Astrocyte (in vitro differentiated cells and primary cell): ENCODE measurements around the gene PTX4. TPM values are rescaled to one million over a fixed set of nuclear protein-coding genes. Genes with fewer than 3 reads are reported as not detected.

Source experiments
- DNase-seq: peaks from one replicate; pipeline ENCODE4 v3.0.0-alpha.2; 2010; ENCODE audit warnings: low read depth
- FAIRE-seq: peaks from 2 replicates; lab custom pipeline; 2011; peaks lifted over from hg19 to GRCh38; lab: Jason Lieb, UNC
- H2AFZ ChIP-seq: 2 replicates; pipeline ENCODE4 v1.6.0; 2012; ENCODE audit warnings: low read depth, low read length, inconsistent platforms
- H3K27ac ChIP-seq: 2 replicates; pipeline ENCODE4 v1.5.1; 2011; ENCODE audit warnings: low read depth, low read length, inconsistent platforms
- H3K27me3 ChIP-seq: 2 replicates; pipeline ENCODE4 v1.6.0; 2011; ENCODE audit warnings: low read length, inconsistent platforms; ENCODE audit not compliant: insufficient read depth
- H3K36me3 ChIP-seq: 2 replicates; pipeline ENCODE4 v1.5.1; 2011; ENCODE audit warnings: low read length, inconsistent platforms; ENCODE audit not compliant: insufficient read depth
- H3K4me1 ChIP-seq: 2 replicates; pipeline ENCODE4 v1.5.1; 2011; ENCODE audit warnings: low read length, inconsistent platforms; ENCODE audit not compliant: insufficient read depth
- H3K4me2 ChIP-seq: 2 replicates; pipeline ENCODE4 v1.6.0; 2012; ENCODE audit warnings: low read length, inconsistent platforms
- H3K4me3 ChIP-seq: 2 replicates; pipeline ENCODE4 v1.5.1; 2011; ENCODE audit warnings: low read depth, mild to moderate bottlenecking, low read length, inconsistent platforms; ENCODE audit not compliant: insufficient read depth
- H3K79me2 ChIP-seq: 2 replicates; pipeline ENCODE4 v1.6.0; 2012; ENCODE audit warnings: mild to moderate bottlenecking, low read length, inconsistent platforms; ENCODE audit not compliant: insufficient read depth
- H3K9ac ChIP-seq: 2 replicates; pipeline ENCODE4 v1.6.0; 2012; ENCODE audit warnings: mild to moderate bottlenecking, low read length, inconsistent platforms
- H3K9me3 ChIP-seq: 2 replicates; pipeline ENCODE4 v1.5.1; 2012; ENCODE audit warnings: low read depth, mild to moderate bottlenecking, low read length, inconsistent platforms; ENCODE audit not compliant: insufficient read depth
- H4K20me1 ChIP-seq: 2 replicates; pipeline ENCODE4 v1.6.0; 2012; ENCODE audit warnings: low read length, inconsistent platforms; ENCODE audit not compliant: insufficient read depth
- H3K27ac Mint-ChIP-seq: one replicate; pipeline ENCODE4 v1.8.0; 2021; ENCODE audit warnings: mild to moderate bottlenecking, mixed read lengths; ENCODE audit not compliant: unreplicated experiment
- H3K27me3 Mint-ChIP-seq: one replicate; pipeline ENCODE4 v1.8.0; 2021; ENCODE audit warnings: low read depth, mixed read lengths; ENCODE audit not compliant: unreplicated experiment
- H3K36me3 Mint-ChIP-seq: one replicate; pipeline ENCODE4 v1.8.0; 2021; ENCODE audit warnings: low read depth, mixed read lengths; ENCODE audit not compliant: unreplicated experiment
- H3K4me1 Mint-ChIP-seq: one replicate; pipeline ENCODE4 v1.8.0; 2021; ENCODE audit warnings: low read depth, mixed read lengths; ENCODE audit not compliant: unreplicated experiment
- H3K4me3 Mint-ChIP-seq: one replicate; pipeline ENCODE4 v1.8.0; 2021; ENCODE audit warnings: mild to moderate bottlenecking, moderate library complexity, mixed read lengths; ENCODE audit not compliant: unreplicated experiment
- H3K9me3 Mint-ChIP-seq: one replicate; pipeline ENCODE4 v1.8.0; 2021; ENCODE audit warnings: mild to moderate bottlenecking, mixed read lengths; ENCODE audit not compliant: unreplicated experiment
- CTCF ChIP-seq: IDR thresholded peaks from 2 replicates; pipeline ENCODE4 v1.5.1; 2011; ENCODE audit warnings: low read depth, mild to moderate bottlenecking, inconsistent platforms, low read length, moderate library complexity; ENCODE audit not compliant: insufficient read depth
- EZH2 ChIP-seq: IDR thresholded peaks from 2 replicates; pipeline ENCODE4 v1.6.1; 2012; ENCODE audit warnings: mild to moderate bottlenecking, low read length, inconsistent platforms; ENCODE audit not compliant: insufficient read depth
- total RNA-seq: library from RNA; stranded (reverse); gene quantifications from 2 replicates; pipeline ENCODE4 v1.2.1, GENCODE V29; 2021

Gene PTX4
- total RNA-seq, 1 donor from 2014 or later = not detected

GRCh38 chr16:1453316-1453715 is 35.4 kb downstream of the PTX4 start:
- H3K27me3 ChIP-seq = no peaks in the 10 kb centered on the region
- H3K4me2 ChIP-seq = no peak overlapping the region
- no peaks in the 10 kb centered on the region for H3K4me1 Mint-ChIP-seq
- no peaks in the 10 kb centered on the region for H3K79me2 ChIP-seq
- H3K4me3 Mint-ChIP-seq = no peak overlapping the region
- no peak overlapping the region for H3K9ac ChIP-seq
- H3K36me3 Mint-ChIP-seq = peaks cover 6% of the 10 kb centered on the region
- peaks cover 7% of the 10 kb centered on the region for H4K20me1 ChIP-seq
- H3K27ac ChIP-seq = no peak overlapping the region
- H3K9me3 ChIP-seq = no peaks in the 10 kb centered on the region
- DNase-seq = no peak
- H2AFZ ChIP-seq = no peak overlapping the region
- no peak for TF ChIP-seq EZH2
- no peak for TF ChIP-seq CTCF
- no peaks in the 10 kb centered on the region for H3K4me1 ChIP-seq
- H3K27me3 Mint-ChIP-seq = no peaks in the 10 kb centered on the region
- no peaks in the 10 kb centered on the region for H3K36me3 ChIP-seq
- H3K9me3 Mint-ChIP-seq = no peaks in the 10 kb centered on the region
- H3K4me3 ChIP-seq = no peak overlapping the region
- no peak overlapping the region for H3K27ac Mint-ChIP-seq
- FAIRE-seq = no peak

GRCh38 chr16:1452530-1452929 is 36.2 kb downstream of the PTX4 start:
- Histone ChIP-seq H3K27ac (no peak overlapping the region), H3K9me3 (no peaks in the 10 kb centered on the region), H3K4me3 (no peak overlapping the region), H4K20me1 (no peaks in the 10 kb centered on the region), H3K36me3 (no peaks in the 10 kb centered on the region), H3K79me2 (no peaks in the 10 kb centered on the region), H3K9ac (no peak overlapping the region), H2AFZ (no peak overlapping the region), H3K4me1 (no peaks in the 10 kb centered on the region), H3K4me2 (no peak overlapping the region), H3K27me3 (no peaks in the 10 kb centered on the region)
- Mint-ChIP-seq H3K9me3 (no peaks in the 10 kb centered on the region), H3K4me1 (no peaks in the 10 kb centered on the region), H3K27me3 (no peaks in the 10 kb centered on the region), H3K4me3 (no peak overlapping the region), H3K36me3 (peaks cover 9% of the 10 kb centered on the region), H3K27ac (no peak overlapping the region)
- FAIRE-seq (no peak), DNase-seq (no peak)
- TF ChIP-seq CTCF = no peak
- no peak for TF ChIP-seq EZH2

GRCh38 chr16:1451702-1452392 is 36.9 kb downstream of the PTX4 start:
- FAIRE-seq = no peak
- H3K4me1 ChIP-seq = no peaks in the 10 kb centered on the region
- H3K9me3 ChIP-seq = no peaks in the 10 kb centered on the region
- H3K4me3 ChIP-seq = no peak overlapping the region
- H3K27me3 Mint-ChIP-seq = no peaks in the 10 kb centered on the region
- H3K79me2 ChIP-seq = no peaks in the 10 kb centered on the region
- H3K27ac Mint-ChIP-seq = peak overlapping the region; percentile 41
- no peaks in the 10 kb centered on the region for H4K20me1 ChIP-seq
- H3K4me1 Mint-ChIP-seq = no peaks in the 10 kb centered on the region
- no peak overlapping the region for H3K4me2 ChIP-seq
- no peak for DNase-seq
- no peak overlapping the region for H3K4me3 Mint-ChIP-seq
- H3K36me3 Mint-ChIP-seq = peaks cover 9% of the 10 kb centered on the region
- H3K36me3 ChIP-seq = no peaks in the 10 kb centered on the region
- H3K27ac ChIP-seq = no peak overlapping the region
- no peaks in the 10 kb centered on the region for H3K9me3 Mint-ChIP-seq
- no peak overlapping the region for H3K9ac ChIP-seq
- no peak overlapping the region for H2AFZ ChIP-seq
- TF ChIP-seq EZH2 (no peak), CTCF (no peak)
- H3K27me3 ChIP-seq = no peaks in the 10 kb centered on the region
